SU-DHL-6 (cell line): ENCODE results near the gene LKAAEAR1.

Experiments
- H2AFZ ChIP-seq: fragments of 200-600 bp; sonication (generic); 2 replicates; pipeline ENCODE4 v1.6.1; 2014; ENCODE audit warnings: low read depth, mild to moderate bottlenecking, moderate library complexity, mixed read lengths, antibody characterized with exemption, low read length; ENCODE audit not compliant: severe bottlenecking
- H3F3A ChIP-seq: fragments of 200-600 bp; shearing (Covaris generic); 2 replicates; pipeline ENCODE4 v1.6.0; 2016; ENCODE audit warnings: antibody characterized with exemption, mild to moderate bottlenecking; ENCODE audit not compliant: insufficient read depth
- H3K27ac ChIP-seq: fragments of 200-600 bp; sonication (generic); 2 replicates; pipeline ENCODE4 v1.5.1; 2016; ENCODE audit warnings: low read depth, mild to moderate bottlenecking, low read length, moderate library complexity, mixed read lengths
- H3K27me3 ChIP-seq: fragments of 200-600 bp; sonication (generic), shearing (Covaris generic); 2 replicates; pipeline ENCODE4 v1.6.0; 2014; ENCODE audit warnings: mild to moderate bottlenecking, low read length
- H3K36me3 ChIP-seq: fragments of 200-600 bp; sonication (generic); 2 replicates; pipeline ENCODE4 v1.6.1; 2014; ENCODE audit warnings: mild to moderate bottlenecking, low read length, mixed read lengths
- H3K4me2 ChIP-seq: fragments of 300-600, 200-600 bp; shearing (Covaris generic), sonication (generic); 2 replicates; pipeline ENCODE4 v1.6.0; 2014; ENCODE audit warnings: low read length, low read depth, mild to moderate bottlenecking; ENCODE audit not compliant: poor library complexity, severe bottlenecking
- H3K4me3 ChIP-seq: fragments of 200-600 bp; sonication (generic); 2 replicates; pipeline ENCODE4 v1.5.1; 2014; ENCODE audit warnings: antibody characterized with exemption, low read length, mild to moderate bottlenecking, mixed read lengths; ENCODE audit not compliant: insufficient read depth, poor library complexity, severe bottlenecking
- H3K79me2 ChIP-seq: fragments of 200-600 bp; sonication (generic); 2 replicates; pipeline ENCODE4 v1.6.1; 2014; ENCODE audit warnings: mild to moderate bottlenecking, low read length, moderate library complexity; ENCODE audit not compliant: insufficient read depth
- H3K9ac ChIP-seq: fragments of 200-600 bp; sonication (generic); 2 replicates; pipeline ENCODE4 v1.7.0; 2014; ENCODE audit warnings: mild to moderate bottlenecking, low read length
- H3K9me2 ChIP-seq: fragments of 200-600 bp; sonication (generic); replicated peaks from 2 replicates; pipeline ENCODE4 v1.6.1; 2014; ENCODE audit warnings: low read length; ENCODE audit not compliant: insufficient read depth
- H3K9me3 ChIP-seq: fragments of 200-600 bp; sonication (generic); 2 replicates; pipeline ENCODE4 v1.6.1; 2014; ENCODE audit warnings: low read length, mixed read lengths; ENCODE audit not compliant: insufficient read depth
- H4K20me1 ChIP-seq: fragments of 200-600 bp; sonication (generic); 2 replicates; pipeline ENCODE4 v1.6.1; 2014; ENCODE audit warnings: low read depth, mild to moderate bottlenecking, antibody characterized with exemption, low read length, moderate library complexity, mixed read lengths
- EZH2phosphoT487 ChIP-seq: fragments of 200-600 bp; sonication (generic), shearing (Covaris generic); conservative IDR thresholded peaks from 2 replicates; pipeline ENCODE4 v1.6.1; 2018; ENCODE audit warnings: mild to moderate bottlenecking, antibody characterized with exemption, low read length, moderate library complexity, mixed read lengths
- TF ChIP-seq, protein P1 (sequence below): fragments of 200-600 bp; sonication (generic); IDR thresholded peaks from one replicate; pipeline ENCODE4 v1.5.1; 2017; ENCODE audit warnings: antibody characterized with exemption, mild to moderate bottlenecking, low read length, moderate library complexity; ENCODE audit not compliant: insufficient read depth, poor library complexity, severe bottlenecking

LKAAEAR1 gene

GRCh38 chr20:64112691-64113443, 28.7 kb upstream of the LKAAEAR1 start:
- H3F3A ChIP-seq: no peaks in the 10 kb centered on the region
- no peaks in the 10 kb centered on the region for H3K9me3 ChIP-seq
- H3K27me3 ChIP-seq: no peaks in the 10 kb centered on the region

GRCh38 chr20:64111841-64112641, 27.8 kb upstream of the LKAAEAR1 start:
- no peak overlapping the region for H3K4me2 ChIP-seq
- no peak overlapping the region for H3K4me3 ChIP-seq
- H4K20me1 ChIP-seq: no peaks in the 10 kb centered on the region
- no peak overlapping the region for H2AFZ ChIP-seq
- H3K79me2 ChIP-seq: no peaks in the 10 kb centered on the region
- H3K36me3 ChIP-seq: no peaks in the 10 kb centered on the region
- no peak overlapping the region for H3K27ac ChIP-seq
- no peaks in the 10 kb centered on the region for H3K9me3 ChIP-seq
- TF ChIP-seq, protein P1, sequence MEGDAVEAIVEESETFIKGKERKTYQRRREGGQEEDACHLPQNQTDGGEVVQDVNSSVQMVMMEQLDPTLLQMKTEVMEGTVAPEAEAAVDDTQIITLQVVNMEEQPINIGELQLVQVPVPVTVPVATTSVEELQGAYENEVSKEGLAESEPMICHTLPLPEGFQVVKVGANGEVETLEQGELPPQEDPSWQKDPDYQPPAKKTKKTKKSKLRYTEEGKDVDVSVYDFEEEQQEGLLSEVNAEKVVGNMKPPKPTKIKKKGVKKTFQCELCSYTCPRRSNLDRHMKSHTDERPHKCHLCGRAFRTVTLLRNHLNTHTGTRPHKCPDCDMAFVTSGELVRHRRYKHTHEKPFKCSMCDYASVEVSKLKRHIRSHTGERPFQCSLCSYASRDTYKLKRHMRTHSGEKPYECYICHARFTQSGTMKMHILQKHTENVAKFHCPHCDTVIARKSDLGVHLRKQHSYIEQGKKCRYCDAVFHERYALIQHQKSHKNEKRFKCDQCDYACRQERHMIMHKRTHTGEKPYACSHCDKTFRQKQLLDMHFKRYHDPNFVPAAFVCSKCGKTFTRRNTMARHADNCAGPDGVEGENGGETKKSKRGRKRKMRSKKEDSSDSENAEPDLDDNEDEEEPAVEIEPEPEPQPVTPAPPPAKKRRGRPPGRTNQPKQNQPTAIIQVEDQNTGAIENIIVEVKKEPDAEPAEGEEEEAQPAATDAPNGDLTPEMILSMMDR: no peak
- TF ChIP-seq EZH2phosphoT487: no peak
- no peaks in the 10 kb centered on the region for H3K9me2 ChIP-seq
- no peaks in the 10 kb centered on the region for H3F3A ChIP-seq
- H3K27me3 ChIP-seq: no peaks in the 10 kb centered on the region
- no peak overlapping the region for H3K9ac ChIP-seq

More at GRCh38 chr20:64112691-64113443, 28.7 kb upstream of the LKAAEAR1 start:
- H3K9me2 ChIP-seq: no peaks in the 10 kb centered on the region
- no peak overlapping the region for H3K27ac ChIP-seq
- no peak overlapping the region for H3K9ac ChIP-seq
- H4K20me1 ChIP-seq: no peaks in the 10 kb centered on the region
- no peaks in the 10 kb centered on the region for H3K79me2 ChIP-seq
- H3K4me2 ChIP-seq: no peak overlapping the region
- no peak for TF ChIP-seq EZH2phosphoT487
- TF ChIP-seq, protein P1: no peak
- no peaks in the 10 kb centered on the region for H3K36me3 ChIP-seq
- no peak overlapping the region for H2AFZ ChIP-seq
- H3K4me3 ChIP-seq: no peak overlapping the region

DNA sequence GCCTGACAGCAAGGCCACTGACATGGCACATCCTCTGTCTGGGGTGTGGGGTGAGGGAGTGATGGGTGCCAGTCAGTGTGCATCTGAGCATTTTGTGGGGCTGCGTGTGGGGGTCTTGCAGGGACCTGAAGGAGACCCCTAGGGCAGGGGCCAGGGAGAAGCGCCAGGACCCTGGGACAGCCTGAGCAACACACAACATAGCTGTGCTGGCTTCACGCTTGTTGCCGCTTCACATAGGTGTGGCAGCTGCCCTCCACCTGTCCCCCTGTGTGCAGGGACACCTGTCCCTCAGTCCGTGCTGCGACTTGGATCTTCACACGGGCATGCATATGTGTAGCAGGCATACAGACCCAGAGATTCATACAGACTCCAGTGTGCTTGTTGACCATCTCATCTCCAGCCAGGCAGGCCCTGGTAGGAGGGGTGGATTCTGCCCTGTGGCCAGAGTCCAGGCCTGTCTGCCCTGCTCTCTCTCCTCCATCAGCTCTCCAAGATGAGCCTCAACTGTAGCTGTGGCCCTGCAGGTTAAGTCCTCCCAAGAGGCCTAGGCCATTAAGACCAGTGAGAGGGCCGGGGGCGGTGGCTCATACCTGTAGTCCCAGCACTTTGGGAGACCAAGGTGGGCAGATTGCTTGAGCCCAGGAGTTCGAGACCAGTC, 26.3 kb upstream of the LKAAEAR1 start:
- Histone ChIP-seq H3K9ac (no peak overlapping the region), H3K4me2 (no peak overlapping the region), H3K27me3 (no peaks in the 10 kb centered on the region)

More for the DNA sequence above, 26.3 kb upstream of the LKAAEAR1 start:
- H3K79me2 ChIP-seq: no peaks in the 10 kb centered on the region
- no peaks in the 10 kb centered on the region for H4K20me1 ChIP-seq
- H3K4me3 ChIP-seq: no peak overlapping the region
- no peak for TF ChIP-seq EZH2phosphoT487
- TF ChIP-seq, protein P1: no peak
- no peak overlapping the region for H3K27ac ChIP-seq
- H2AFZ ChIP-seq: no peak overlapping the region
- H3K36me3 ChIP-seq: no peaks in the 10 kb centered on the region
- no peaks in the 10 kb centered on the region for H3K9me3 ChIP-seq
- no peaks in the 10 kb centered on the region for H3K9me2 ChIP-seq
- no peaks in the 10 kb centered on the region for H3F3A ChIP-seq
